Glutamatergic neuron (in vitro differentiated cells): ENCODE results near the gene NACA. TPM values are rescaled to one million over a fixed set of nuclear protein-coding genes. Genes with fewer than 3 reads are reported as not detected.

ENCODE experiments used
- DNase-seq: peaks from one replicate; pipeline ENCODE4 v3.0.0; 2022
- H3K27ac Mint-ChIP-seq: one replicate; pipeline ENCODE4 v1.8.0; 2020; ENCODE audit warnings: mild to moderate bottlenecking, mixed read lengths, inconsistent platforms; ENCODE audit not compliant: unreplicated experiment
- H3K27me3 Mint-ChIP-seq: one replicate; pipeline ENCODE4 v1.8.0; 2020; ENCODE audit warnings: mild to moderate bottlenecking, moderate library complexity, mixed read lengths, inconsistent platforms; ENCODE audit not compliant: unreplicated experiment
- H3K36me3 Mint-ChIP-seq: one replicate; pipeline ENCODE4 v1.8.0; 2020; ENCODE audit warnings: mild to moderate bottlenecking, mixed read lengths, inconsistent platforms; ENCODE audit not compliant: unreplicated experiment
- H3K4me1 Mint-ChIP-seq: one replicate; pipeline ENCODE4 v1.8.0; 2020; ENCODE audit warnings: mild to moderate bottlenecking, low read depth, mixed read lengths, inconsistent platforms; ENCODE audit not compliant: unreplicated experiment
- H3K4me3 Mint-ChIP-seq: one replicate; pipeline ENCODE4 v1.8.0; 2020; ENCODE audit warnings: mild to moderate bottlenecking, mixed read lengths, inconsistent platforms; ENCODE audit not compliant: unreplicated experiment
- H3K9me3 Mint-ChIP-seq: one replicate; pipeline ENCODE4 v1.8.0; 2020; ENCODE audit warnings: mild to moderate bottlenecking, moderate library complexity, mixed read lengths, inconsistent platforms; ENCODE audit not compliant: unreplicated experiment
- total RNA-seq: library from RNA; stranded (reverse); fragmentation: NEBNext Ultra II Directional; extraction: Animal tissue kit (Norgen Biotek cat#: 25700); gene quantifications from one replicate; pipeline ENCODE4 v1.2.1, GENCODE V29; 2021; ENCODE audit not compliant: unreplicated experiment
- TF ChIP-seq, protein P1 (sequence below): fragments of 200-600 bp; sonication (generic); IDR thresholded peaks from one replicate; pipeline ENCODE4 v1.5.0; 2021; ENCODE audit not compliant: partially characterized antibody, unreplicated experiment

NACA gene
- total RNA-seq, 1 donor from 2014 or later: 589 TPM

DNA sequence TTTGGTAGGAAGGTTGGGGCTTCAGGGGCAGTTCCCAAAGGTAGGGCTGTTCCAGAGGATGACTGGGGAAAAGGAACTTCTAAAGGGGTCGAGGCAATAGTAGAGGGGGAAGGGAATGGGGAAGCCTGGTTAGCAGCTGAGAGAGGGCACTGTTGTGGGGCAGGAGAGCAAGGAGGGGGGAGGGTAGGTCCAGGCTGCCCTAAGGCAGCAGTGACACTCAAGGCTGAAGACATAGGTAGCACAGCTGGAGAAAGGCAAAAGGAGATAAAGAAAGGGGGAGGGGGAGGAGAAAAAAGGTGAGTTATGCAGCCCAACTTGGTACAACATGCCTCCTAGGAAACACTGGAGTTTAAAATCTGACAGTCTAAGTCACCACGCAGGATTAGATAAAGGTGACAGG lies 3.9 kb downstream of the NACA start:
- peaks cover 41% of the 10 kb centered on the region for H3K4me1 Mint-ChIP-seq
- peaks cover 4% of the 10 kb centered on the region for H3K27me3 Mint-ChIP-seq
- no peak overlapping the region for H3K27ac Mint-ChIP-seq
- TF ChIP-seq, protein P1, sequence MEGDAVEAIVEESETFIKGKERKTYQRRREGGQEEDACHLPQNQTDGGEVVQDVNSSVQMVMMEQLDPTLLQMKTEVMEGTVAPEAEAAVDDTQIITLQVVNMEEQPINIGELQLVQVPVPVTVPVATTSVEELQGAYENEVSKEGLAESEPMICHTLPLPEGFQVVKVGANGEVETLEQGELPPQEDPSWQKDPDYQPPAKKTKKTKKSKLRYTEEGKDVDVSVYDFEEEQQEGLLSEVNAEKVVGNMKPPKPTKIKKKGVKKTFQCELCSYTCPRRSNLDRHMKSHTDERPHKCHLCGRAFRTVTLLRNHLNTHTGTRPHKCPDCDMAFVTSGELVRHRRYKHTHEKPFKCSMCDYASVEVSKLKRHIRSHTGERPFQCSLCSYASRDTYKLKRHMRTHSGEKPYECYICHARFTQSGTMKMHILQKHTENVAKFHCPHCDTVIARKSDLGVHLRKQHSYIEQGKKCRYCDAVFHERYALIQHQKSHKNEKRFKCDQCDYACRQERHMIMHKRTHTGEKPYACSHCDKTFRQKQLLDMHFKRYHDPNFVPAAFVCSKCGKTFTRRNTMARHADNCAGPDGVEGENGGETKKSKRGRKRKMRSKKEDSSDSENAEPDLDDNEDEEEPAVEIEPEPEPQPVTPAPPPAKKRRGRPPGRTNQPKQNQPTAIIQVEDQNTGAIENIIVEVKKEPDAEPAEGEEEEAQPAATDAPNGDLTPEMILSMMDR: no peak
- H3K4me3 Mint-ChIP-seq: no peak overlapping the region
- H3K9me3 Mint-ChIP-seq: peaks cover 14% of the 10 kb centered on the region
- DNase-seq: no peak
- peaks cover 11% of the 10 kb centered on the region for H3K36me3 Mint-ChIP-seq

DNA sequence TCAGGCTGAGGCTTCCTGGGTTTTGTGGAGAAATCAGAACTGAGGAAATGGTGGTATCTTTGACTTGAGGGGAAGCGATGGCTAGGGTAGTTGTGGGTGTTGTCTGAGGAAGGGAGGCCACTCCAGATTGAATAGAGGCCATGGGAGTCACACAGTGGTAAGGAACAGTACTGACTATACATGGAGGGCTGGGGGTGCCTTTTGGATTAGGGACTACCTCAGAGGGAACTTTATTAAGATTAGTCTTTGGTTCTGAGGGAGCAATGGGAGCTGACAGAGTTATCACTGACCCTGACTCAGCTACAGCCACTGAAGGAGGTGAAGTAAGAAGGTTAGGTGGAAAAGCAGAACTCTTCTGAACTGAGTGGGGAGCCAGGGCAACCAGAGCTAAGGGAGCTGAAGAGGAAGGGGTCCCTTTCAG lies 4.4 kb downstream of the NACA start:
- Mint-ChIP-seq H3K4me3 (no peak overlapping the region), H3K27me3 (peaks cover 5% of the 10 kb centered on the region), H3K27ac (no peak overlapping the region), H3K9me3 (peaks cover 12% of the 10 kb centered on the region), H3K36me3 (peaks cover 11% of the 10 kb centered on the region), H3K4me1 (peaks cover 39% of the 10 kb centered on the region)
- no peak for DNase-seq
- TF ChIP-seq, protein P1: no peak

DNA sequence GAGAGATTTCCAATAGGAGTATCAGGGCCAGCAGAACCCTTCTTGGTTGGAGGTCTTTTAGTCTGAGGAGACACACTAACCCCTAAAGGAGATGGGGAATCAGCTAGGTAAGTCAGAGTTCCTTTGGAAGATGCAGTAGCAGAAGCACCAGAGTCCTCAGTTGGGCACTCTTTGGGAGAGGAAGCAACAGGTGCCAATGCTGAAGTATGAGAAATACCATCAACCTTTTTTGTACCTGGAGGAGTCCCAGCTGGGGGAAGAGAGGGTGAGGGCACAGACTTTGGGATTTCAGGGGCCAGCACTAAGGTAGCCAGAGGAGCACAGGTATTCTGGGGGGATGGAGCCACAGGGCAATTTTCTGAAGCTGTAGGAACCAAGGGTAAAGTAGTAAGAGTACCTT lies 6.0 kb downstream of the NACA start:
- Mint-ChIP-seq H3K4me3 (no peak overlapping the region), H3K4me1 (peaks cover 37% of the 10 kb centered on the region), H3K27ac (no peak overlapping the region)

DNA sequence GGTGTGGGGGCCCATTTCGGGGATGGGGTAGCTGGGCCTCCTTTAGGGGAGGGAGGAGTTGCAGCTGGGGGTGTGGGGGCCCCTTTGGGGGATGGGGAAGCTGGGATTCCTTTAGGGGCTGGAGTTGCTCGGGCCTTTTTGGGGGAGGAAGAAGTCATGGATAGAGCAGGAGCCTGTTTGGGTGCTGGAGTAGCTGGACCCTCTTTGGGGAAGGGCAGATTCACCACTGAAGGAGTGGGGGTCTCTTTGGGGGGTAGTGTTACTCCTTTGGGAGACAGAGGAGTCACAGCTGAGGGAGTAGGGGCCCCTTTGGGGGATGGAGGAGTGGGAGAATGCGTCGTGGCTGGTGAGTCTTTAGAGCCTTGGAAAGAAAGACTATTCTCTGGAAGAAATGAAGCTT lies 6.5 kb downstream of the NACA start:
- TF ChIP-seq, protein P1: no peak
- Mint-ChIP-seq H3K4me3 (no peak overlapping the region), H3K27me3 (peaks cover 5% of the 10 kb centered on the region), H3K9me3 (peaks cover 9% of the 10 kb centered on the region), H3K4me1 (peaks cover 33% of the 10 kb centered on the region), H3K27ac (no peak overlapping the region), H3K36me3 (peaks cover 11% of the 10 kb centered on the region)
- DNase-seq: no peak

More for the DNA sequence above, 6.0 kb downstream of the NACA start:
- DNase-seq: no peak
- H3K27me3 Mint-ChIP-seq: peaks cover 8% of the 10 kb centered on the region
- peaks cover 11% of the 10 kb centered on the region for H3K36me3 Mint-ChIP-seq
- TF ChIP-seq, protein P1: no peak
- H3K9me3 Mint-ChIP-seq: peaks cover 7% of the 10 kb centered on the region

DNA sequence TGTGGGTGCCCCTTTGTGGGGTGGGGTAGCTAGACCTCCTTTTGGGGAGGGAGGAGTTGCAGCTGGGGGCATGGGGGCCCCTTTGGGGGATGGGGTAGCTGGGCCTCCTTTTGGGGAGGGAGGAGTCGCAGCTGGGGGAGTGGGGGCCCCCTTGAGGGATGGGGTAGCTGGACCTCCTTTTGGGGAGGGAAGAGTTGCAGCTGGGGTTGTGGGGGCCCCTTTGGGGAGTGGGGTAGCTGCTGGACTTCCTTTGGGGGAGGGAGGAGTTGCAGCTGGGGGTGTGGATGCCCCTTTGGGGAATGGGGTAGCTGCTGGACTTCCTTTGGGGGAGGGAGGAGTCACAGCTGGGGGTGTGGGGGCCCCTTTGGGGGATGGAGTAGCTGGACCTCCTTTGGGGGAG lies 7.0 kb downstream of the NACA start:
- Mint-ChIP-seq H3K9me3 (peaks cover 9% of the 10 kb centered on the region), H3K4me1 (peaks cover 29% of the 10 kb centered on the region), H3K27ac (no peak overlapping the region), H3K4me3 (no peak overlapping the region), H3K36me3 (peaks cover 11% of the 10 kb centered on the region), H3K27me3 (peaks cover 5% of the 10 kb centered on the region)
- DNase-seq: no peak
- TF ChIP-seq, protein P1: no peak
